CD14-positive monocyte (primary cell): Measurements from ENCODE around the gene DENND11. TPM values are rescaled to one million over a fixed set of nuclear protein-coding genes. Genes with fewer than 3 reads are reported as not detected.
A peak's percentile ranks its signal among the peaks of the same experiment; 100 is the strongest.

ENCODE experiments used
- DNase-seq, 3 donors: peaks; one replicate each; pipeline ENCODE4 v3.0.0-alpha.2; 2011 to 2022
- H2AFZ ChIP-seq: 2 replicates; pipeline ENCODE4 v1.6.0; 2012; ENCODE audit warnings: mild to moderate bottlenecking, low read depth, low read length, inconsistent platforms; ENCODE audit not compliant: insufficient read depth, poor library complexity, severe bottlenecking
- H3K27ac ChIP-seq, 2 donors: 1 replicate in 1 of 2; 2 replicates in 1 of 2; pipeline ENCODE4 v1.5.1; 2012 to 2013; ENCODE audit warnings: low read length in 2 of 2, control low read depth in 1 of 2, inconsistent platforms in 1 of 2, low read depth in 1 of 2, mild to moderate bottlenecking in 1 of 2
- H3K27me3 ChIP-seq, 2 donors: one replicate each; pipeline versions ENCODE4 v1.6.0 to v1.6.1; 2011 to 2013; ENCODE audit warnings: low read length in 2 of 2; ENCODE audit not compliant: control insufficient read depth in 2 of 2, insufficient read depth in 2 of 2
- H3K36me3 ChIP-seq, 2 donors: replicated peaks in 1 of 2; 1 replicate in 1 of 2; 2 replicates in 1 of 2; pipeline versions ENCODE4 v1.5.1 to v1.6.1; 2012 to 2013; ENCODE audit warnings: low read length in 2 of 2, control low read depth in 1 of 2, inconsistent platforms in 1 of 2, mild to moderate bottlenecking in 1 of 2; ENCODE audit not compliant: insufficient read depth in 2 of 2, control insufficient read depth in 1 of 2
- H3K4me1 ChIP-seq, 2 donors: 1 replicate in 1 of 2; 2 replicates in 1 of 2; pipeline versions ENCODE4 v1.5.1 to v1.6.1; 2012 to 2013; ENCODE audit warnings: low read length in 2 of 2, control low read depth in 1 of 2, inconsistent platforms in 1 of 2, mild to moderate bottlenecking in 1 of 2, moderate library complexity in 1 of 2; ENCODE audit not compliant: insufficient read depth in 2 of 2, control insufficient read depth in 1 of 2
- H3K4me2 ChIP-seq: replicated peaks from 2 replicates; pipeline ENCODE3; 2012; ENCODE audit warnings: low read length, moderate library complexity, mild to moderate bottlenecking; ENCODE audit not compliant: poor library complexity, severe bottlenecking; ENCODE audit errors: extremely low read depth
- H3K4me3 ChIP-seq, 3 experiments: fragments of 200-600 bp in 1 of 3; sonication (generic) in 1 of 3; replicated peaks in 1 of 3; 1 replicate in 2 of 3; 2 replicates in 1 of 3; pipeline ENCODE4 v1.5.1; 2011 to 2013; ENCODE audit warnings: low read length in 3 of 3, mild to moderate bottlenecking in 3 of 3, control low read depth in 2 of 3, low read depth in 2 of 3, inconsistent platforms in 1 of 3, moderate library complexity in 1 of 3
- H3K79me2 ChIP-seq: 2 replicates; pipeline ENCODE4 v1.6.0; 2012; ENCODE audit warnings: mild to moderate bottlenecking, control low read depth, inconsistent platforms, low read length, moderate library complexity; ENCODE audit not compliant: insufficient read depth
- H3K9ac ChIP-seq: 2 replicates; pipeline ENCODE4 v1.6.0; 2017; ENCODE audit warnings: low read length, mild to moderate bottlenecking; ENCODE audit not compliant: insufficient read depth, poor library complexity, severe bottlenecking
- H3K9me3 ChIP-seq, 2 donors: replicated peaks in 1 of 2; 1 replicate in 1 of 2; 2 replicates in 1 of 2; pipeline versions ENCODE4 v1.5.1 to v1.6.1; 2012 to 2013; ENCODE audit warnings: low read length in 2 of 2, control low read depth in 1 of 2; ENCODE audit not compliant: control insufficient read depth in 1 of 2, insufficient read depth in 1 of 2
- H4K20me1 ChIP-seq: 2 replicates; pipeline ENCODE4 v1.6.0; 2012; ENCODE audit warnings: mild to moderate bottlenecking, low read length, control low read depth, moderate library complexity; ENCODE audit not compliant: insufficient read depth
- H3K27ac Mint-ChIP-seq, 7 donors: one replicate each; pipeline ENCODE4 v1.8.0; 2020; ENCODE audit warnings: mild to moderate bottlenecking in 7 of 7, mixed read lengths in 7 of 7, moderate library complexity in 6 of 7, inconsistent platforms in 2 of 7
- H3K27me3 Mint-ChIP-seq, 3 donors: one replicate each; pipeline ENCODE4 v1.8.0; 2021 to 2022; ENCODE audit warnings: low read depth in 3 of 3, mild to moderate bottlenecking in 3 of 3, mixed read lengths in 3 of 3, moderate library complexity in 3 of 3, inconsistent platforms in 1 of 3
- H3K36me3 Mint-ChIP-seq, 2 donors: one replicate each; pipeline ENCODE4 v1.8.0; 2020; ENCODE audit warnings: mixed read lengths in 2 of 2, inconsistent platforms in 1 of 2, mild to moderate bottlenecking in 1 of 2
- H3K4me1 Mint-ChIP-seq: one replicate; pipeline ENCODE4 v1.8.0; 2020; ENCODE audit warnings: mild to moderate bottlenecking, mixed read lengths
- H3K4me3 Mint-ChIP-seq, 2 donors: one replicate each; pipeline ENCODE4 v1.8.0; 2020; ENCODE audit warnings: mild to moderate bottlenecking in 2 of 2, mixed read lengths in 2 of 2, moderate library complexity in 1 of 2
- H3K9me3 Mint-ChIP-seq, 7 donors: one replicate each; pipeline ENCODE4 v1.8.0; 2020 to 2022; ENCODE audit warnings: mixed read lengths in 7 of 7, mild to moderate bottlenecking in 6 of 7, moderate library complexity in 6 of 7, inconsistent platforms in 2 of 7
- WGBS: methylation state at CpG from one replicate; pipeline ENCODE4 v1.1.5; 2013; ENCODE audit warnings: missing lambda C conversion rate; ENCODE audit not compliant: insufficient coverage; 5-methylcytosine and 5-hydroxymethylcytosine counted together
- intact Hi-C, 2 donors: fragments of 100-400 bp; cut with micrococcal nuclease; formaldehyde crosslinking; loops; one replicate each; pipeline versions ENCODE4 v1.15.0 to v1.15.1; 2023
- polyA plus RNA-seq, 3 donors: library from polyadenylated mRNA; depleted of rRNA in 1 of 3; unstranded in 2 of 3; stranded (reverse) in 1 of 3; fragments of 300-500 nt in 2 of 3; fragments of >200 nt in 1 of 3; fragmentation: Illumina TruSeq in 2 of 3; gene quantifications; 1 replicate in 2 of 3; 2 replicates in 1 of 3; pipeline ENCODE4 v1.2.3, GENCODE V29; 2012 to 2021
- TF ChIP-seq, protein P1 (sequence below): fragments of 200-600 bp; IDR thresholded peaks from one replicate; pipeline ENCODE4 v1.8.0; 2022; ENCODE audit warnings: antibody characterized with exemption, mild to moderate bottlenecking

DENND11 gene
- polyA plus RNA-seq, 3 donors: 1.4 to 4.7 (median 1.9) TPM

DNA sequence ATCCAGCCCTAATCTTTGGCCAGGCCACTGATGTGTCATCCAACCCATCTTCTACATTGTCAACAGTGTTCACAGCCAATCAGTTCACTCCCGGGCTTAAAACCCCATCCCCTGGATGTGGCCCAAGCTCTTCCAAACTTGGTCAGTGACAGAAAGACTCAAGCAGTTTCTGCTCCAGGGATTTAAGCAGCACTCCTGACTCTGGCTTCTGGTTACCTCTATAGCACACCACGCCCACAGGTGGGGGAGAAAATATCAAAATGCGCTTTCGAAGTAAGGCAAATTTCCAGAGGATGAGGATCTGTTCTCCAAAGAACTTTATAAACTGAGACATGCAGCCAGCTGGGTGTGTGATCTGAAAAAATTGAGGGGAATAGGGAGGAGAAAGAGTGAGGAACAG, 35.9 kb downstream of the DENND11 start:
- Histone ChIP-seq H2AFZ (no peak overlapping the region), H3K36me3 (peaks cover 6 to 19% of the 10 kb centered on the region in 2 donors), H3K4me3 (no peak overlapping the region), H3K9me3 (no peaks in the 10 kb centered on the region), H3K4me1 (peaks cover 30 to 31% of the 10 kb centered on the region in 2 donors), H4K20me1 (no peaks in the 10 kb centered on the region), H3K27ac (no peak overlapping the region), H3K27me3 (no peaks in the 10 kb centered on the region), H3K4me2 (no peak overlapping the region), H3K79me2 (no peaks in the 10 kb centered on the region), H3K9ac (no peak overlapping the region)
- Mint-ChIP-seq H3K4me1 (peaks cover 27% of the 10 kb centered on the region), H3K36me3 (peaks cover 21 to 34% of the 10 kb centered on the region in 2 donors), H3K27me3 (peaks cover 0 to 4% (median 1%) of the 10 kb centered on the region in 3 donors), H3K27ac (peak overlapping the region in 1 of 7 donors; percentile 12), H3K4me3 (no peak overlapping the region), H3K9me3 (no peaks in the 10 kb centered on the region)
- intact Hi-C loops: no loop called here
- DNase-seq: no peak
- 100% methylated on average over 1 of the region's 4 CpGs for WGBS
- TF ChIP-seq, protein P1, sequence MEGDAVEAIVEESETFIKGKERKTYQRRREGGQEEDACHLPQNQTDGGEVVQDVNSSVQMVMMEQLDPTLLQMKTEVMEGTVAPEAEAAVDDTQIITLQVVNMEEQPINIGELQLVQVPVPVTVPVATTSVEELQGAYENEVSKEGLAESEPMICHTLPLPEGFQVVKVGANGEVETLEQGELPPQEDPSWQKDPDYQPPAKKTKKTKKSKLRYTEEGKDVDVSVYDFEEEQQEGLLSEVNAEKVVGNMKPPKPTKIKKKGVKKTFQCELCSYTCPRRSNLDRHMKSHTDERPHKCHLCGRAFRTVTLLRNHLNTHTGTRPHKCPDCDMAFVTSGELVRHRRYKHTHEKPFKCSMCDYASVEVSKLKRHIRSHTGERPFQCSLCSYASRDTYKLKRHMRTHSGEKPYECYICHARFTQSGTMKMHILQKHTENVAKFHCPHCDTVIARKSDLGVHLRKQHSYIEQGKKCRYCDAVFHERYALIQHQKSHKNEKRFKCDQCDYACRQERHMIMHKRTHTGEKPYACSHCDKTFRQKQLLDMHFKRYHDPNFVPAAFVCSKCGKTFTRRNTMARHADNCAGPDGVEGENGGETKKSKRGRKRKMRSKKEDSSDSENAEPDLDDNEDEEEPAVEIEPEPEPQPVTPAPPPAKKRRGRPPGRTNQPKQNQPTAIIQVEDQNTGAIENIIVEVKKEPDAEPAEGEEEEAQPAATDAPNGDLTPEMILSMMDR: no peak

DNA sequence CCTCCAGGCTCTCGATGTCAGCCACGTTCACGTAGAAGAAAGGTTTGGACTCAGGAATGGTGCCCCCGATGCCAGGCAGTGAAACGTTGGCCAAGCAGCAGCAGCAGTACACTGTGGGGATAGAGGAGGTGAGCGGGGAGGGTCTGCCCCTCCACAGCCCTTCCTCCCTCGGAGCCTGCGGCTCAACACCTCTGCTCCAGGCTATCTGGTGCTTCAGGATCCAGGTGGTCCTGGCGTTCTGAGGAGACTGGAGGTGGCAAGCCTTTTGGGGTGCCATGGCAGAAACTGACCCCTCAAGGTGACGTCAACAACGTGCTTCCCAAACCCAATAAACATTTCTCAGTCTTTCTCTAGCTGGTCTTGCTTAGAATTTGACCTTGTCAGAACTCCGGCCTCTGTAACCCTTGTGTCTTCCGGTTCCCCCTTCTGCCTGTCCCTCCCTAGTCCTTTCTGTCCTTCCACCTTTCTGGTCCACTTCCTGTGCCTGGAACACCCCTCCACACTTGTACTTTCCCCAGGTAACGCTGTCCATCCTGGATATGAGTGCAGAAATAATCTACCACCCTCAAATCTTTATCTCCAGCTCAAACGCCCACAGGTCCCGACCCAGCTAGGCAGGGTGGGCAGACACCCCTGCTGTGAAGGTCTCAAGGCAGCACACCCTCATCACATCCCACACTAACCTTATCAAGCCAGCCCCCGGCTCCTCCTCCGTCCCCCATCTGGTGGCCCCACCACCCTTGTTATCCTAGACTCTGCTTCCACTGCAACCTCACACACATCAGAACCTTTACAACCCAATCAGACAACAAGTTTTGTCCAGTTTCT, 36.5 kb downstream of the DENND11 start:
- intact Hi-C loops: no loop called here
- peaks cover 0 to 4% (median 1%) of the 10 kb centered on the region in 3 donors for H3K27me3 Mint-ChIP-seq
- no peak for DNase-seq
- Histone ChIP-seq H4K20me1 (no peaks in the 10 kb centered on the region), H3K4me1 (peaks cover 36 to 37% of the 10 kb centered on the region in 2 donors), H3K9me3 (no peaks in the 10 kb centered on the region), H3K4me3 (no peak overlapping the region), H3K27ac (no peak overlapping the region), H3K36me3 (peaks cover 6 to 19% of the 10 kb centered on the region in 2 donors), H3K9ac (no peak overlapping the region), H2AFZ (no peak overlapping the region), H3K79me2 (no peaks in the 10 kb centered on the region), H3K27me3 (no peaks in the 10 kb centered on the region), H3K4me2 (no peak overlapping the region)
- 96% methylated on average over 13 of the region's 18 CpGs for WGBS
- no peaks in the 10 kb centered on the region for H3K9me3 Mint-ChIP-seq
- H3K36me3 Mint-ChIP-seq: peaks cover 21 to 34% of the 10 kb centered on the region in 2 donors
- no peak overlapping the region for H3K4me3 Mint-ChIP-seq
- peak overlapping the region in 4 of 7 donors; percentile 3 to 21 (median 14) for H3K27ac Mint-ChIP-seq
- TF ChIP-seq, protein P1: no peak
- peaks cover 34% of the 10 kb centered on the region for H3K4me1 Mint-ChIP-seq
